Glomerular visceral epithelial cell (primary cell): ENCODE measurements around the gene ALG9.
A peak's percentile ranks its signal among the peaks of the same experiment; 100 is the strongest.
"Not testable (repeated sequence)": the region's sequence is repeated elsewhere in the genome, so short reads cannot be mapped to it uniquely, and the experiment has no call there.

Source experiments
- DNase-seq: peaks from one replicate; pipeline ENCODE4 v3.0.0-alpha.2; 2016; ENCODE audit errors: extremely low spot score

Gene ALG9, protein sequence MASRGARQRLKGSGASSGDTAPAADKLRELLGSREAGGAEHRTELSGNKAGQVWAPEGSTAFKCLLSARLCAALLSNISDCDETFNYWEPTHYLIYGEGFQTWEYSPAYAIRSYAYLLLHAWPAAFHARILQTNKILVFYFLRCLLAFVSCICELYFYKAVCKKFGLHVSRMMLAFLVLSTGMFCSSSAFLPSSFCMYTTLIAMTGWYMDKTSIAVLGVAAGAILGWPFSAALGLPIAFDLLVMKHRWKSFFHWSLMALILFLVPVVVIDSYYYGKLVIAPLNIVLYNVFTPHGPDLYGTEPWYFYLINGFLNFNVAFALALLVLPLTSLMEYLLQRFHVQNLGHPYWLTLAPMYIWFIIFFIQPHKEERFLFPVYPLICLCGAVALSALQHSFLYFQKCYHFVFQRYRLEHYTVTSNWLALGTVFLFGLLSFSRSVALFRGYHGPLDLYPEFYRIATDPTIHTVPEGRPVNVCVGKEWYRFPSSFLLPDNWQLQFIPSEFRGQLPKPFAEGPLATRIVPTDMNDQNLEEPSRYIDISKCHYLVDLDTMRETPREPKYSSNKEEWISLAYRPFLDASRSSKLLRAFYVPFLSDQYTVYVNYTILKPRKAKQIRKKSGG

DNA sequence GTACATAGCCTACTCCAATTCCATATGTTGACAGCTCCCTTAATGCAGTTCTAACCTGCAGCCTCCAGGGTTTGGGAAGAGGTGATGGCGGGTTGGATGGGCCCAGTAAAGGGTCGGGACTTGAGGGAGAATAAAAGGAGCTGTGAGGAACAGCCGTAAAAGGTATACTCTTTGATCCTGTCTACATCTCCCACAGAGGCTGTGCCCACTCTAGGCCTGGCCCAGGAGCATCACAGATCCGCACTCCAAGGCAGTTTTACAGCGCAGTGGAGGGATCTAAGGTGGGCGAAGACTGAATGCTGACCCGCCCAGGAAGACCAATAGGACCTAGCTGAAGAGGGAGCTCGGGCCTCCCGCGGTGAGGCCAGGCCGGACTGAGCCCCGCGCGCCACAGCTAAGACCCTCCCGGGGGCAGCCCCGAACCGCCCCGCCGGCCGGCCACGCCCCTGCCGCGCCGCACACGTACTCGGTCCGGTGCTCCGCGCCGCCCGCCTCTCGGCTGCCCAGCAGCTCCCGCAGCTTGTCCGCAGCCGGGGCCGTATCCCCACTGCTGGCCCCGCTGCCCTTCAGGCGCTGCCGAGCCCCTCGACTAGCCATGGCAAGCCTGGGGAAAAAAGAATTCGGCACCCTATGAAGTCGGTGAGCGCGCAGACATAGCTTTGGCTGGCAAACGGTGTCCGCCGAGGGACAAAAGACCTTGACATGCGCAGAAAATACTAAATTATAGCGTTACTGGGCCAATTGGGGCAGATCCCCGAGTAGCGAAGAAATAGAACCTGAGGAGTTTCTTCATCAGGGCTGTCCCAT is at the start of gene ALG9:
Gene ALG9 (minus strand): TSS at position 696 of the 807 bp plus-strand sequence. CDS start 99 bp downstream, at position 597.
- peak; percentile 75 for DNase-seq

DNA sequence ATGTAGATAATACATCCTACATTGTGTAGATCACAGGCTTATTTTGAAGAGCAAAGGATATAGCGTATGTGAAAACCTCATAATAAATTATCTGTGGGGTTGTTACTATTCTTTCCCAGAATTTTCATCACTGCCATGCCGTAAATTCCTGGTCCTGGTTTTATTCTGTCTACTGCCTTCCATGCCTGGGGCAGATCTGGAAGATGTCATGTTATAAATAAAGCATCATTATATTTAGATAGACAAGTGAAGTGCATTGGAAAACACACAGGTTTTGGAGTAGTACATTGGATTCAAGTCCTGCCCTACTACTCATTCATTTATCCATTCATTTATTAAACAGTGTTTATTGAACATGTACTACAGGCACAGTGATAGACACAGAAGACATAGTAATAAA is 49.5 kb upstream of the ALG9 start:
- DNase-seq = no peak

DNA sequence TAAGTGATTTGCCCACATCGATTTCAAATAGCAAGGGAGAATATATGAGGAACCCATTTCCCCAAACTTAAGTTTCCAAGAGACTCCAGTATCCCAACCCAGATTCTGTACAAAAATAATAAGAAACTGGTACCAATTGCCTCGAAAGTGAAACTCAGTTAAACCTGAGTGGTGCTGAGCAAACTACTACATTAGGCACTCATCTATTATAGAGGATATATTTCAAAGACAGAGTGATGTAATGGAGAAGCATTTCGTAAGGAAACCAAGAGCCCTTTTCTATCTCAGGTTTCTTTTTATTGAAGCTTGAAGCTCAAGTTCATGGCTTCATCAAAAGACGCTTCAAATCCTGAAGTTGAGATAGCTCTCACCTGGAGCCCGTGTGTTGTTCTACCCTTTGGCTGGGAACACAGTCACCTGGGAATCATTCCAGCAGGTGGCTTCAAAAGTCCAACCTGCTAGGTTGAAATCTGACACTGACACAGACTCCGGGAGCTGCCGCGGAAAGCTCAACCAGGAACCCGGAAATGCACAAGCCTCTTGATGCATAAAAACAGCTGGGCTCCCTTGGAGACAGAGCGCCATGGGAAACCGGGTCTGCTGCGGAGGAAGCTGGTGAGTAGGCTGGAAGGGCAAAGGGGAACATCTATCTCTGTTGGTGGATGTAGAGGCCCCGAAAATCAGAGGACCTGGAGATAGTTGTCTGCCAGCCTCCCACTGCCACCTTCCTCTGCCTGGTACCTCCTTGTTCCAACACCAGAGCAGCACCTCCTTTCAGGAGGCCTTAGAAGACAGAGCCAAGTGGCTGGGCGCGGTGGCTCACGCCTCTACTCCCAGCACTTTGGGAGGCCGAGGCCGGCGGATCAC is 47.2 kb upstream of the ALG9 start, which contains the start of gene C11orf52:
Gene C11orf52 (plus strand): TSS at position 524 of the 867 bp plus-strand sequence. CDS start 60 bp downstream, at position 584.
- peak; percentile 65 for DNase-seq

DNA sequence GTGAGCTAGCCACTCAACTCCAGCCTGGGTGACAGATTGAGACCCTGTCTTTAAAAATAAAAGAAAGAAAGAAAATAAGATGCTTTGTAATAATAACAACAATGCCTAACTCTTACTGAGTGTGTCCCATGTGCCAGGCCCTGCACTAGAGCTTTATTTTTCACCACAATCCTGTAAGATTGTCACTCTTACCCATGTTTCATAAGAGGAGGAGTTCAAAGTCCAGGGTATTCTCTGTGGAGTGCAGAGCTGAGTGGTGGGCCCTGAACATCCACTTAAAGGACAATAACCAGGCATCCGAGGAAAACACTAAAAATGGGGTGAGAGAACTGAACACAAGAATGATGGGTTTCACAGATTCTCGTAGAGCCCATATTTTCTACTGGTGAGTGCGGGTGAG is 46.4 kb upstream of the ALG9 start:
- DNase-seq = no peak

DNA sequence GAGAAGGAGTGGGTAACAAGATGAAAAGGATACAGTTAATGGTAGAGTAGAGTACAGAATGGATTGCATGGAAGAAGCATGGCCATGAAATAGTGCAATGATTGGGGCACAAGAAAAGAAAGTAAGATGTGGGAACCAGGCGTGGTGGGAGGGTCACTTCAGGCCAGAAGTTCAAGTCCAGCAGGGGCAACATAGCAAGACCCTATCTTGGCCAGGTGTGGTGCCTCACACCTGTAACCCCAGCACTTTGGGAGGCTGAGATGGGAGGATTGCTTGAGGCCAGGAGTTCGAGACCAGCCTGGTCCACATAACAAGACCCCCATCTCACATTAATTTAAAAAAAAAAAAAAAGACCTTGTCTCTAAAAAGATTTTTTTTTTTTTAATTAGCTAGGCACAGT is 45.9 kb upstream of the ALG9 start:
- no peak for DNase-seq

DNA sequence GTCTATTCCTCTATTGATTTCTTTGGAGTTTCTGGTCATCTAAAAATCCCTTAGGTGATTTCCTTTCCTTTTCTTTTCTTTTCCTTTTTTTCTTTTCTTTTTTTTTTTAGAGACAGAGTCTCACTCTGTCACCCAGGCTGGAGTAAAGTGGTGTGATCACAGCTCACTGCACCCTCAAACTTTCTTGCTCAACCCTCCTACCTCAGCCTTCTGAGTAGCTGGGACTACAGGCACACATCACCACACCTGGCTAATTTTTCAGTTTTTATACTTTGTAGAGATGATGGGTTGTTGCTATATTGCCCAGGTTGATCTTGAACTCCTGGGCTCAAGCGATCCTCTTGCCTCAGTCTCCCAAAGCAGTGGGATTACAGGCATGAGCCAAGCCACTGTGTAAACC is 45.4 kb upstream of the ALG9 start:
- DNase-seq = no peak

DNA sequence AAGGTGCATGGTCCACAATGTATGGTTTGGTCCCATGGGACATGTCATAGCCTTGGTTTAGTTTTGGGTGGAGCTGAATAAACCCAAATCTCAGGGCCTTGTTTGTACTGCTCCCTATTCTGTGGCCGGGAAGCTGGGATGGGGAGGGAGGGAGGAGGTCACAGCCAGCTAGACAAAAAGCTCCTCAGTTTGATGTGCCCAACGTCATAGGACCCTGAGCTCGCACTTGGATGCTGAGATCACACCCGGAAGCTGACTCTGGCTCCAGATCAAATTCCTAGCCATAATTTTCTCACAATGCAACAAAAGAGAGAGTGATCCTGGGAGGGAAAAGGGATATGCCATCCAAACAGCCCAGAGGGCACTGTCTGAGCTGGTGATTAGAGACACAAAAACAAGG is 42.6 kb upstream of the ALG9 start:
- DNase-seq = peak; percentile 61

DNA sequence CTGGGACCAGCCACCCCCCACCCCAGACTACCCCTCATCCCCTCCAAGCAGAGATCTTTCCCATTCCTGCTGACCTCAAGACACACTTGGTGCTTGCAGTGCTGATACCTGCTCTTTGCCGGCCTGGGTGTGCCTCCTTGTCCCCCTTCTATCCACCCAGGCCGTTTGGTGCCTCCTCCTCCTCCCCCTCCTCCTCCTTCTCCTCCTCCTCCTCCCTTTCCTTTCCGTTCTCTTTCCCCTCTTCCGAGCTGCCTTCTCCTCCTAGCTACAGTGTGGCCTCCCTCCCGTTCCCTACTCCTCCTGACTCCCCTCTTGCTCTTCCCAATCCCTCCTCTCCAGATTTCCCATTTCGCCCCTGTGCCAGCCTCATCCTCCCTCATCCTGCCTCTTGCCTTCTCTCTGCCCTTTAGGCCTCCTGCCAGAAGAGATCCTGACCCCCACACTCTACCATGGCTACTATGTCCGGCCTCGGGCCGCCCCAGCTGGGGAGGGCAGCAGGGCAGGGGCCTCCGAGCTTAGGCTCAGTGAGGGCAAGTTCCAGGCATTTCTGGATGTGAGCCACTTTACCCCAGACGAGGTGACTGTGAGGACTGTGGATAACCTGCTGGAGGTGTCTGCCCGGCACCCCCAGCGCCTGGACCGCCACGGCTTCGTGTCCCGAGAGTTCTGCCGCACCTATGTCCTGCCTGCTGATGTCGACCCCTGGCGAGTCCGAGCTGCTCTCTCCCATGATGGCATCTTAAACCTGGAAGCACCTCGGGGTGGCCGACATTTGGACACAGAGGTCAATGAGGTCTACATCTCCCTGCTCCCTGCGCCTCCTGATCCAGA is 41.9 kb upstream of the ALG9 start:
- DNase-seq = no peak

DNA sequence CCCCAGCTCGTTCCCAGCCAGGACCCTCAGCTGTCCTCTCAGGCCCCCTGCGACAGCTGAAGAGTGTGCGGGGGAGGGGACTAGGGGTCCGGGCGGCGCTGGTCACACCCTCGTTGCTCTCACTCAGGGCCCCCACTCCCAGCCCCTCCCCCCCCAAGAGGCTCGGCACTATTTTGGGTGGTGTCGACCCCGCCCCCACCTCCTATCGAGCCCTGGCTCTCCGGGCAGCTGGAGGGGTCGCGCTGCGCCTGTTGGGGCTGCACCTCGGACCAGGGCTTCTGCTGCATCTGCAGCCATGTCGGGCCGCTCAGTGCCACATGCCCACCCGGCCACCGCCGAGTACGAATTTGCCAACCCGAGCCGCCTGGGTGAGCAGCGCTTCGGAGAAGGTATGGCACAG is 41.2 kb upstream of the ALG9 start, which contains the start of gene HSPB2:
Gene HSPB2 (plus strand): TSS at position 200 of the 400 bp plus-strand sequence. CDS start 96 bp downstream, at position 296.
- DNase-seq = no peak

DNA sequence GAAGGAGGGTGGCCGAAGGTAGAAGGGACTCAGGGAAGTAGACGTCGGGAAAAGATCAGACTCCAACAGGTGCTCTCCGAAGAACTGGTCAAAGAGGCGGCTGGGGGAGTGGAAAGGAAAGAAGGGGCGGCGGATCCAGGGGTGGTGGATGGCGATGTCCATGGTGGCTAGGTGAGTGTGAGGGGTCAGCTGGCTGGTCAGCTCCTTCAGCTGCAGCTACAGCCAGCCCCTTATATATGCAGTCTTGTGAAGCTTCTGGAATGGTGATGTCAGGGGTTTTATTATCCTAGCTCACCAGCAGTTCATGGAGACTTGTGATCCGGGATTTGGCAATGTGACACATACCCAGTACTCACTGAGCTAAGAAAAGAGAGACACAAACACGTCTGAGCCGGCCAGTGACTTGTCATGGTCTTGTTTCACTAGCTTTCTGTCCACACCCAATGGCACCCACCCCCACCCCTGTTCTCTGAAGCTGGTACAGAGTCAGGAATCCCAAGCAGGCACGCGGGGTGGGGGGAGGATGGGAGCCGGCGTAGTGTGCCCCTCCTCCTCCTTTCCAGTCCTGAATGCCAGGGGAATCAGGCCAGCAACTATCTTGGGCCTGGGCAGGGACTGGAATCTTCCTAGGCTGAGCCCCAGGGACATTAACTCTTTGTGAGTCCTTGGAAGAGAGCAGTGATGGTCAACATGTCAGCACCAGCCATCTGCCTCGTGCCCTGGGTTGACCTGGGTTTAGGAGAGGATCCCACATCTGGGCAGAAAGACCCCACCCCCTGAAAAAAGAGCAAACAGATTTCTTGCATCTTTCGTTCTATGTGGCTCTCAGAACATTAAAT is 40.4 kb upstream of the ALG9 start, which contains the start of gene CRYAB:
Gene CRYAB (minus strand): TSS at position 208 of the 839 bp plus-strand sequence. CDS start 46 bp downstream, at position 162.
- peak; percentile 90 for DNase-seq

DNA sequence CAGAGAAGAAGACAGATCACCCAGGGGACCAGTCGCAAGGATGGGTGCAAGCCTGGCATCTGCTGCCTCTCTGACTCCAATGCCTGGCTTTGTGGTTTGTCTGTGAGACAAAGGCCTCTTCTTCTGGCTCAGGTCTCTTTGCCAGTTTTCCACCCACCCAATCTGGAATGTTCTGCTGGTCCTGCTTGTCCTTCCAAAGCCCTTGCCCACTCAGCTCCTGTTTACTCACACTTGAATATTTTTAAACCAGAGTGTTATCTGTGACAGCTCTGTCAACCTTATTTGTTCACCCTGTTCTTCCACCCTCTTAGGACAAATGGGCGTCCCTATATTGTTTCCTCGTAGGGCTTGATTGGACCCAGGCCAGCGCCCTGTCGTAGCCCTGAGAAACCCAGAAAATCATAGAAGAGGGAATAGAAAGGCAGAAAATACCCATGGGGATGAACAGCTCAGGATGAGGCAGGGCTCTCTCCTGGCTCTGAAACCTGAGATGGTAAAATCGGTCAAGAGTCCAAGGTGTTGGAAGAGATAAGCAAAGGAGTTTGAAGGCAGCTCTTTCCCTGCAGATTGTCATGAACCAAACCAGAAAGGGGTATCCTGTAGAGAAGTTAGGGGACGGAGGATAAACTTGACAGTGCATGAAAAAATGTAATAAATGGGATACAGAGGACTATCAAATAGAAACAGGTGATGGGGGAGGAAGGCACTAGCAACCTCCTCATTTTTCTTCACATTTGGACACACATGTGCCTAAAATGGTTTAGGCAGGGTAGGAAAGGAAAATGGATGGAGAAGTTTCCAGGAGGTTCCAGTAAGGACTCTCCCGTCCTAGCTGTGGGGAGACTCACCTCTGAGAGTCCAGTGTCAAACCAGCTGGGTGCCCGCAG is 39.5 kb upstream of the ALG9 start:
- DNase-seq = no peak

DNA sequence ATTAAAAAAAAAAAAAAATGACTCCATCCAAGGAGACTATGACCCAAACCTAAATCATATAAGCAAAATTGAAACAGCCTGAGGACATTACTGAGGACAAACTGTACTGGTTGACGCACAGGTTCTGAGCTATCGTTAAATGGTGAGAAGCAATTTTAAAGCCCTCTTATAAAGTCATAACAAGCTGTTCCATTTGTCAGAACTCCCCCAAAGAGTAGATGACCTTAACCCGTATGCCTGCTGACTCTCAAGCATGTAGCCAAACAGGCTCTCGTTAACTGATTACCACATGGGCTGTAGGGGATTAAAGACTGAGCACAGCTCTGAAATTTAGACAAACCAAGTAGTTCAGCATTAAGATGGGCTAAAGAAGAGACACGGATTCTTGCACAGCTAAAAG is 38.0 kb upstream of the ALG9 start:
- no peak for DNase-seq

DNA sequence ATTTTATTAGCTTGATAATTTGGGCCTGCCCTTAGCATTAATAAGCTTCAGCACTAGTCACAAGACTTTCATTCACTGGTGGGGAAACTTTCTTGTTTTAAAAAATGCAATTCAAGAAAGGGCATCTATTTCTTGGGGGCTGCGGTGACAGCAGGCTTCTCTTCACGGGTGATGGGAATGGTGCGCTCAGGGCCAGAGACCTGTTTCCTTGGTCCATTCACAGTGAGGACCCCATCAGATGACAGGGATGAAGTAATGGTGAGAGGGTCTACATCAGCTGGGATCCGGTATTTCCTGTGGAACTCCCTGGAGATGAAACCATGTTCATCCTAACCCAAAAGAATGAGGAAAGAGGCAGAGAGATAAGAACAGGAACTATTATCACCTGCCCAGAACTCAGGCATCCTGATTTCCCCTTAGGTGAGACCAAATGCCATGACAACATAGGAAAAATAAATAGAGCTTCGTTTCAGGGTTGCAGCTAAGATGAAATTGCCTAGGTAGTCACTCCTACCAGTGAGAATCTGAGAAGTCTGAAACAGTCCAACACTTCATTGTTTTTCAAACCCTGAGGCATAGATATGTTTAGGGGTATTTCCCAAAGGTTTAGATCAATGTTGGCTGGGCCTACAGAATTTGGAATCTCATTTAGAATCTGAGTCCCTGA is 37.4 kb upstream of the ALG9 start:
- DNase-seq = no peak

DNA sequence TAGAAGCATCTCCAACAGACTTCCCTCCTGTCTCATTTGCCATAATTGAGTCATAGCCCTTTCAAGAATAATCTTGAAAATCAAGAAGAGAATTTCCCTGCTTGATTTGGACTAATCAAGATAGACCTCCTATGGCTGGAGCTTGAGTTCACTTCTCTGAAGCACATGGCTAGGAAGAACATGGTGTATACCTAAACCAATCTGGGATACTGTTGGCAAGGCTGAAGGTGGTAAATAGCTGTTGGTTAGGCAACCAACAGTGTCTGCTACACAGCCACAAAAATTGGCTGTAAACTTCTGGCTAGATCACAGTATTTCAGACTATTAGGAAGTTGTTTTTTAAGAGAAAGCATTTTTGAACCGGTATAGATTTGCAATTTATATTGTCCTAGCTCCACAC is 35.3 kb upstream of the ALG9 start:
- no peak for DNase-seq

DNA sequence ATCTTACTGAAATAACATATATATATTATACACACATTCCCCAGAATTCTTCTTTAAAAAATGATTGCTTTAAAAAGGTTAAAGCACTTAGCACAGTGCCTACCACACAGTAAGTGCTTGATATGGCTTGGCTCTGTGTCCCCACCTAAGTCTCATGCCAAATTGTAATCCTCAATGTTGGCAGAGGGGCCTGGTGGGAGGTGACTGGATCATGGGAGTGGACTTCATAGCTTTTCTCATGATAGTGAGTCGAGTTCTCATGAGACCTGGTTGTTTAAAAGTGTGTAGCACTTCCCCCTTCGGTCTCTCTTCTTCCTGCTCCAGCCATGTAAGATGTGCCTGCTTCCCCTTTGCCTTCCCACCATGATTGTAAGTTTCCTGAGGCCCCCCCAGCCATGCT is 34.0 kb upstream of the ALG9 start:
- no peak for DNase-seq

DNA sequence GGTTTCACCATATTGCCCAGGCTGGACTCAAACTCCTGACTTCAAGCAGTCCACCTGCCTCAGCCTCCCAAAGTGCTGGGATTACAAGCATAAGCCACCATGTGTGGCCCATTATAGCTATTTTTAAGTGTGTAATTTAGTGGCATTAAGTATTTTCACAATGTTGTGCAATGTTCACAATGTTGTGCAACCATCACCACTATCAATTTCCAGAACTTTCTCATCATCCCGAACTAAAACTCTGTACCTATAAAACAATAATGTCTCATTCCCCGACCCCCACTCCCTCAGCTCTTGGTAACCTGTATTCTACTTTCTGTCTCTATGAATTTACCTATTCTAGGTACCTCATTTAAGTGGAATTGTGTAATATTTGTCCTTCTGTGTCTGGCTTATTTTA is 15.5 kb upstream of the ALG9 start:
- no peak for DNase-seq

DNA sequence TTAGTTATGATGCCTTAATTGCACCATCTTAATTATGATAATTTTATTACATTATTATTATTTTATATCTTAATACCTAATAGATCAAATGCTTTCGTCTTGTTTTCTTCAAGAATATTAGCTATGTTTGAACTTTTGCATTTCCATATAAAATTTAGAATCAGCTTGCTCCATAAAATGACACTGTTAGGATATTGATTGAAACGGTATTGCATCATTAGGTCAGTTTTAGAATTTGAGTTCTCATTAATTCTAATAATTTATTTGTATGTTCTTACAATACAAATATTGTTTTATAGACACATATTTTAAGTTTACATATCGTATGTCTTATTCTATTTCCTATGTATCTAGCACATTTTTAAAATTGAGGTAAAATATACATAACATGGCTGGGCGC is 14.7 kb upstream of the ALG9 start:
- DNase-seq = no peak

DNA sequence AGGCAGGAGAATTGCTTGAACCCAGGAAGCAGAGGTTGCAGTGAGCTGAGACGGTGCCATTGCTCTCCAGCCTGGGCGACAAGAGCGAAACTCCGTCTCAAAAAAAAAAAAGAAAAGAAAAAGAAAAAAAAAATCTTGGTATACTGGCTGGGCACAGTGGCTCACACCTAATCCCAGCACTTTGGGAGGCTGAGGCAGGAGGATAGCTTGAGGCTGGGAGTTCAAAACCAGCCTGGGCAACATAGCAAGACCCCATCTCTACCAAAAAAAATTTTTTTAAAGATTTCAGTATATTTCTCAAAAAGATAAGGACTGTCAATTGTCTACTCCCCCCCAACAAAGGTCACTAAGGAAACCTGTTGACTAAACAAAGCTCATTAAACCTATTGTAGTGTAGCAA is 13.7 kb upstream of the ALG9 start:
- not testable (repeated sequence) for DNase-seq
